Keratinocyte (primary cell): ENCODE measurements around the gene ERCC6. TPM values are rescaled to one million over a fixed set of nuclear protein-coding genes. Genes with fewer than 3 reads are reported as not detected.
A peak's percentile ranks its signal among the peaks of the same experiment; 100 is the strongest.

Source experiments
- DNase-seq: peaks from one replicate; pipeline ENCODE4 v3.0.0-alpha.2; 2011; ENCODE audit warnings: low read depth, missing footprints, low spot score
- FAIRE-seq: peaks from 2 replicates; lab custom pipeline; 2011; peaks lifted over from hg19 to GRCh38; lab: Jason Lieb, UNC
- H2AFZ ChIP-seq: 2 replicates; pipeline ENCODE4 v1.6.0; 2012; ENCODE audit warnings: low read length, control low read depth, inconsistent platforms; ENCODE audit not compliant: control insufficient read depth
- H3K27ac ChIP-seq: 2 replicates; pipeline ENCODE4 v1.5.1; 2011; ENCODE audit warnings: low read length; ENCODE audit not compliant: control insufficient read depth, insufficient read depth
- H3K27me3 ChIP-seq: 3 replicates; pipeline ENCODE4 v1.6.0; 2011; ENCODE audit warnings: low read length; ENCODE audit not compliant: control insufficient read depth, insufficient read depth; ENCODE audit errors: extremely low read depth
- H3K36me3 ChIP-seq, 2 experiments: 2 replicates in 1 of 2; 3 replicates in 1 of 2; pipeline ENCODE4 v1.5.1; 2011; ENCODE audit warnings: low read length in 2 of 2, mild to moderate bottlenecking in 1 of 2; ENCODE audit not compliant: control insufficient read depth in 2 of 2, insufficient read depth in 2 of 2; ENCODE audit errors: extremely low read depth in 1 of 2
- H3K4me1 ChIP-seq: 3 replicates; pipeline ENCODE4 v1.5.1; 2011; ENCODE audit warnings: low read length; ENCODE audit not compliant: control insufficient read depth, insufficient read depth; ENCODE audit errors: extremely low read depth
- H3K4me2 ChIP-seq: 3 replicates; pipeline ENCODE4 v1.6.0; 2011; ENCODE audit warnings: low read depth, low read length; ENCODE audit not compliant: control insufficient read depth, insufficient read depth; ENCODE audit errors: extremely low read depth
- H3K4me3 ChIP-seq, 3 experiments: fragments of 200-600 bp in 1 of 3; sonication (generic) in 1 of 3; 2 replicates in 2 of 3; 3 replicates in 1 of 3; pipeline ENCODE4 v1.5.1; 2011 to 2016; ENCODE audit warnings: low read length in 3 of 3, mild to moderate bottlenecking in 3 of 3, control low read depth in 2 of 3, inconsistent platforms in 1 of 3, low read depth in 1 of 3, mixed read lengths in 1 of 3, mixed run types in 1 of 3, moderate library complexity in 1 of 3; ENCODE audit not compliant: control insufficient read depth in 2 of 3, insufficient read depth in 2 of 3; ENCODE audit errors: extremely low read depth in 1 of 3
- H3K79me2 ChIP-seq: 2 replicates; pipeline ENCODE4 v1.6.0; 2012; ENCODE audit warnings: low read length; ENCODE audit not compliant: control insufficient read depth, insufficient read depth
- H3K9ac ChIP-seq: 3 replicates; pipeline ENCODE4 v1.6.0; 2011; ENCODE audit warnings: low read length; ENCODE audit not compliant: control insufficient read depth, insufficient read depth; ENCODE audit errors: extremely low read depth
- H3K9me1 ChIP-seq: 3 replicates; pipeline ENCODE4 v1.6.0; 2011; ENCODE audit warnings: low read length; ENCODE audit not compliant: control insufficient read depth, insufficient read depth; ENCODE audit errors: extremely low read depth
- H3K9me3 ChIP-seq: 2 replicates; pipeline ENCODE4 v1.5.1; 2012; ENCODE audit warnings: low read depth, low read length; ENCODE audit not compliant: control insufficient read depth
- H4K20me1 ChIP-seq: 3 replicates; pipeline ENCODE4 v1.6.0; 2011; ENCODE audit warnings: low read length; ENCODE audit not compliant: control insufficient read depth, insufficient read depth; ENCODE audit errors: extremely low read depth
- CTCF ChIP-seq, 3 experiments: IDR thresholded peaks in 1 of 3; conservative IDR thresholded peaks in 1 of 3; optimal IDR thresholded peaks in 1 of 3; 2 replicates in 2 of 3; 3 replicates in 1 of 3; pipeline versions ENCODE3 to v1.5.1; 2011; ENCODE audit warnings: low read length in 3 of 3, mild to moderate bottlenecking in 3 of 3, moderate library complexity in 2 of 3, control low read depth in 1 of 3, inconsistent platforms in 1 of 3; ENCODE audit not compliant: insufficient read depth in 2 of 3; ENCODE audit errors: extremely low read depth in 1 of 3
- EZH2 ChIP-seq: IDR thresholded peaks from one replicate; pipeline ENCODE4 v1.6.1; 2012; ENCODE audit warnings: inconsistent platforms, mild to moderate bottlenecking, low read length, moderate library complexity
- dilution Hi-C: fragments of 300-500 bp; cut with MboI; formaldehyde crosslinking; loops from one replicate; pipeline ENCODE4 v1.7.0; 2020; ENCODE audit warnings: low sequenced_read_pairs; ENCODE audit not compliant: extremely low pct_ligation_motif_present
- polyA plus RNA-seq, 5 experiments: library from polyadenylated mRNA; depleted of rRNA in 3 of 5; stranded (reverse) in 3 of 5; stranded (forward) in 1 of 5; unstranded in 1 of 5; fragments of >200 nt; gene quantifications; 1 replicate in 1 of 5; 2 replicates in 3 of 5; 3 replicates in 1 of 5; pipeline versions ENCODE4 v1.2.1 to v1.2.3, GENCODE V29; 2011 to 2012; ENCODE audit warnings: missing spikeins in 2 of 5, low read depth in 1 of 5, low replicate concordance in 1 of 5

ERCC6 gene
- polyA plus RNA-seq, 1 donor (not counting 4 experiments of a cell fraction or from before 2014, with no cell fraction given): 36.8 TPM

DNA sequence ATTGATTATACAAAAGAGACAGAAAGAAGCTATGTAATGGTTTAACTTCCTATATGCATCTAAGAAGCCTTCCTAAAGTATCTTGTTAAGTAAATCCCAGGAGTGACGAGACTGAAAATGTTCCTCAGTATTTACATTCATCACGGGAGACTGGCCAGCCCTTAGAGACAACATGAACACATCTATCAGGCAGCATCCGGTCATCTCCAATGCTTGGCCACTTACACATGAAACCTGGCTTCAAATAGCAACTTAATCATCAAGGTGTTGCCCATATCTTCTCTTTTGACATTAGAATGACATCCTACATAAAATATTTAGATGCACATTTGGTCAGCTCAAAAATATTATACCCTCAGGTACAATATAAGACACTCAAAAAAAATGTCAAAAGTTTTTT is 33.8 kb downstream of the ERCC6 start:
- Histone ChIP-seq H3K36me3 (peaks cover 8 to 10% of the 10 kb centered on the region in 2 experiments), H4K20me1 (no peaks in the 10 kb centered on the region), H3K27ac (no peak overlapping the region), H3K4me2 (no peak overlapping the region), H3K9ac (no peak overlapping the region), H3K9me3 (no peaks in the 10 kb centered on the region), H2AFZ (no peak overlapping the region), H3K9me1 (no peaks in the 10 kb centered on the region), H3K4me3 (no peak overlapping the region), H3K79me2 (peaks cover 19% of the 10 kb centered on the region), H3K4me1 (peaks cover 3% of the 10 kb centered on the region), H3K27me3 (no peaks in the 10 kb centered on the region)
- dilution Hi-C loops: no loop called here
- FAIRE-seq (peak; percentile 53), DNase-seq (no peak)
- TF ChIP-seq EZH2: no peak
- TF ChIP-seq CTCF (optimal IDR thresholded peaks at IDR 0.05 in 1 of 3, IDR thresholded peaks at IDR 0.05 in 1 of 3, conservative IDR thresholded peaks at IDR 0.05 in 1 of 3; ENCODE audit: extremely low read depth in 1 of 3, insufficient read depth in 2 of 3, low read length in 3 of 3): no peak

DNA sequence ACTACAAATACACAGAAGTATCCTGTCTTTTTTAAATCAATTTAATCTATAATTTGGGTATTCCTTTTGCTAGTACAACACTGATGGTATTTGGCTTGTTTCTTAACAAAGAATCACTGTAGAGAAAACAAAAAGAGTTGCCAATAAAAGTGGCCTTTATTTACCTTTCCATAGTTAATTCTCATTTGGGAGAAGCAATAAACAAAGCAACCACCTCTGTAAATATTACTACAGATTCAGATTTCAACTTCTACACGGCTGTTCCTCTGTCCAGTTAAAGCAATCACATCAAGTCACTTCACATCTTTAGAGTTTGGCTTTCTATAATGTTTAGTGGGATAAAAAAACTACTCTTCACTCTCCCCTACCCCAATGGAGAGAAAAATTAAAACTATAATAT is 34.4 kb downstream of the ERCC6 start:
- dilution Hi-C loops: no loop called here
- Histone ChIP-seq H3K9me3 (no peaks in the 10 kb centered on the region), H3K27ac (no peak overlapping the region), H3K27me3 (no peaks in the 10 kb centered on the region), H3K4me3 (no peak overlapping the region), H3K79me2 (peaks cover 15% of the 10 kb centered on the region), H3K4me1 (peaks cover 3% of the 10 kb centered on the region), H4K20me1 (no peaks in the 10 kb centered on the region), H3K4me2 (no peak overlapping the region), H2AFZ (no peak overlapping the region), H3K36me3 (peaks cover 8 to 10% of the 10 kb centered on the region in 2 experiments), H3K9ac (no peak overlapping the region), H3K9me1 (no peaks in the 10 kb centered on the region)
- FAIRE-seq (no peak), DNase-seq (no peak)
- TF ChIP-seq EZH2: no peak
- TF ChIP-seq CTCF (optimal IDR thresholded peaks at IDR 0.05 in 1 of 3, IDR thresholded peaks at IDR 0.05 in 1 of 3, conservative IDR thresholded peaks at IDR 0.05 in 1 of 3; ENCODE audit: extremely low read depth in 1 of 3, insufficient read depth in 2 of 3, low read length in 3 of 3): no peak
